HG03139 (cell line): ENCODE results near the gene TSPAN17.
"Not testable (repeated sequence)": the region's sequence is repeated elsewhere in the genome, so short reads cannot be mapped to it uniquely, and the experiment has no call there.

Experiments used
- ATAC-seq: cut with Tn5 transposase; IDR thresholded peaks from one replicate; pipeline ENCODE4 v1.9.1; 2021; ENCODE audit not compliant: unreplicated experiment

The TSPAN17 gene, protein sequence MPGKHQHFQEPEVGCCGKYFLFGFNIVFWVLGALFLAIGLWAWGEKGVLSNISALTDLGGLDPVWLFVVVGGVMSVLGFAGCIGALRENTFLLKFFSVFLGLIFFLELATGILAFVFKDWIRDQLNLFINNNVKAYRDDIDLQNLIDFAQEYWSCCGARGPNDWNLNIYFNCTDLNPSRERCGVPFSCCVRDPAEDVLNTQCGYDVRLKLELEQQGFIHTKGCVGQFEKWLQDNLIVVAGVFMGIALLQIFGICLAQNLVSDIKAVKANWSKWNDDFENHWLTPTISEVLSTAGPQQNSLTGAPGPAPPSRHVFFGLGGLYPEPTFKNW

DNA sequence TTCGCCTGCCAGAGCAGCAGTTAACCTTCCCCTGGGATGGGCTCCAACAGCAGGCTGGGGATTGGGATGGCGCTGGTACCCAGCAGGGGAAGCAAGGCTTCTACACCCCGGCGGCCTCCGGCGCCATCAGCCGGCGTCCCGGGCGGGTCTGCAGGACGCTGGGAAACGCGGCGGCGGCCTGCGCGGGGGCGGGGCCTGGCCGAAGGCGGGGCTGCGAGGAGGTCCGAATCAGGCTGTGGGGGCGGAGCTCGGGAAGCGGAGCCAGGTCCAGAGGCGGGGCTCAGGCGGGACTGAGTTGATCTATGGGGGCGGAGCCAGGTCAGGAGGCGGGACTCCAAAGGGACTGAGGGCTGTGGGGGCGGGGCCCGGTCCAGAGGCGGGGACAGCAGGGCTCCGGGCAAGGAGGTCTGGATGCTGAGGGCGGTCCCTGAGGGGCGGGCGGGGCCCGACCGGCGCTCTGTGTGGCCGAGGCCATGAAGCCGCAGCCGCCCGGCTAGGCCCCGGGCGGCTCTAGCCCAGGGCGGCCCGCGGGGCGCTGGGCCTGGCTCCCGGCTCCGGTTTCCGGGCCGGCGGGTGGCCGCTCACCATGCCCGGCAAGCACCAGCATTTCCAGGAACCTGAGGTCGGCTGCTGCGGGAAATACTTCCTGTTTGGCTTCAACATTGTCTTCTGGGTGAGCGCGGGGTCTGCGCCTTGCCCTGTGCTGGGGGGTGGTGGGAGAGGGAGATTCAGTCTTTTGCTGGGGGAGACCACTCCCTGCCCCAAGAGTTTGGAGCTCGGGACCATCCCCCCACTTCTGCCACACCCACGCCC lies at the start of gene TSPAN17:
TSPAN17 (plus strand) TSS at position 455 of the 813 bp plus-strand sequence; CDS start at position 587, 132 bp downstream.
- peak; percentile 92 for ATAC-seq

DNA sequence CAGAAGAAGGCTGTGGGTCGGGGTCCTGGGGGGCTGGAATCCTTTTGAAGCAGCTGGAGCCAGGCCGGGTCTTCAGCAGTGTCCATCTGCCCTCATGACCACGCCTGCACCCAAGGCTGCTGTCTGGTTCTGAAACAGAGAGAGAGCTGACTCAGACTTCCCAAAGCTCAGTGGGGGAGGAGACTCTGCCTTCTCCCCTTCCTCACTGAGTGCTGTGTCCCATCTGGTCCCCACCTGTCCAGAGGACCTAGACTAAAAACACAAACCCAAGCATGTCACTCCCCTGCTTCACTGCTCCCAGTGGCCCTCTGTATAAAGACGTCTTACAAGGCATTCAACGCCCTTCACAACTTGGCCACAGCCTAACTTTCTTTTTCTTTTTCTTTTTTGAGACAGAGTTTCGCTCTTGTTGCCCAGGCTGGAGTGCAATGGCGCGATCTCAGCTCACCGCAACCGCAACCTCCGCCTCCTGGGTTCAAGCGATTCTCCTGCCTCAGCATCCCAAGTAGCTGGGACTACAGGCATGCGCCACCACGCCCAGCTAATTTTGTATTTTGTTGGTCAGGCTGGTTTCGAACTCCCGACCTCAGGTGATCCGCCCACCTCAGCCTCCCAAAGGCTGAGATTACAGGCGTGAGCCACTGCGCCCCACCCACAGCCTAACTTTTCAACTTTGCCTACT lies 47.4 kb upstream of the TSPAN17 start:
- not testable (repeated sequence) for ATAC-seq

DNA sequence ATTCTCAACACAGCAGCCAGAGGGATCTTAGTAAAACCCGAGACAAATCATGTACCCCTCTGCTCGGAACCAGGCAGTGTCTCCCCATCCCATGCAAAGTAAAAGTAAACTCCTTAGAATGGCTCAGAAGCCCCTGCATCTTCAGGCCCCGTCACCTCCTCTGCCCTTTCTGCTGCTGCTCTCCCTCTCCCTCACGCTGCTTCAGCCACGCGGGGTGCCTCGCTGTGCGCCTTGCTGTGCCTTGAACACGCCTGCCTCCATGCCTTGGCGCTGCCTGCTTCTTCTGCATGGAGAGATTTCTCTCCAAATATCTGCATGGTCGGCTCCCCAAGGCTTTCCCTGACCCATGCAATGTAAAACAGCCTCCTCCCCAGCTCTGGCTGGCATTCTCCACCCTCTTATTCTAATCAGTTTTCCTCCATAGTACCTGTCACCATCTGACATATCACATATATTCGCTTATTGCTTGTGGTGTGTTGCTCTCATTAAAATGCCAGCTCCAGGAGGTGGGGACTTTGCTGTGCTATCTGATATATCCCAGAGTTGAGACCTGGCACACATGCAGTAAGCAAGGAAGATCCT lies 45.3 kb upstream of the TSPAN17 start:
- no peak for ATAC-seq

DNA sequence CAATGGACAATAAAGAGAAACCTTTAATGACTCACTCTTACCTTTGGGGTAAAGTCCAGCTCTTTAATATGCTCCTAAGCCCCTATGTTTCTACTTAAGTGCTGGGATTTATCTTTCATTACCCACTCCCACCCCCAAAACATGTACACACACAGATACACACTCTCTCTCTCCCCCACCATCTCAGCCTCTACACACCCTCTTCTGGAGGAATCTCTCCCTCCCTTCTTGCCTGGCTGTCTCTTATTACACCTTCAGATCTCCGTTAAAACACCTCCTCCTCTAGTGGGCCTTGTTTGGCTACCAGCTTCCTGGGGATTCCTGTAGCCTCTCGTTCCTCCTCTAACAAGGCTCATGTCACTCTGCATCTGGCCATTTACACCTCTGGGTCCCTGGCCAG lies 44.2 kb upstream of the TSPAN17 start:
- ATAC-seq = no peak

- no peak for ATAC-seq
Measured at GRCh38 chr5:176606032-176606431, 41.3 kb upstream of the TSPAN17 start.

- ATAC-seq = no peak
Measured at GRCh38 chr5:176606875-176607274, 40.4 kb upstream of the TSPAN17 start.

DNA sequence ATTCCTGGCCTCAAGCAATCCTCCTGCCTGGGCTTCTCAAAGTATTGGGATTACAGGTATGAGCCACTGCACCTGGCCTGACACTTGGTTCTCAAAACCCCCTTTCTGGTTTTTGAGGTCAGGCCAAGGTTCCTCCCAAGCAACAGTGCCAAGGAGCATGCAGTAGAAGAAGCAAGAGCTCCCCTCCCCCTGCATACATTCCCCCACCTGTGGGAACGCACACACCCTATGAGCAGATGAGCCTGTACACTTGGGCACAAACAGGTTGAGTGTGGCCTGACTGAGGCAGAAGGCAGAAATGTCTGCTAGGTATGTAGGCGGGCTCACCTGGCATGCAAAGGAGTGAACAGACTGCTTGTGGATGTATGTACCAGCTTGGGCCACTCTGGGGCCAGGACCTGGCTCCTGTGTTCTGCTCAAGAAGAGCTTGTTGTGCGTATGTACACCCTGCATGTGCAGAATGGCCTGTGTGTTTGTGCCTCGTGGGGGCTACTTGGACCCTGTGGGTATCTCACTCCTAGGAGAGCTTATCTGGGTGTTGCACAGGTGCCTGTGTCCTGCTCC lies 39.1 kb upstream of the TSPAN17 start:
- no peak for ATAC-seq

DNA sequence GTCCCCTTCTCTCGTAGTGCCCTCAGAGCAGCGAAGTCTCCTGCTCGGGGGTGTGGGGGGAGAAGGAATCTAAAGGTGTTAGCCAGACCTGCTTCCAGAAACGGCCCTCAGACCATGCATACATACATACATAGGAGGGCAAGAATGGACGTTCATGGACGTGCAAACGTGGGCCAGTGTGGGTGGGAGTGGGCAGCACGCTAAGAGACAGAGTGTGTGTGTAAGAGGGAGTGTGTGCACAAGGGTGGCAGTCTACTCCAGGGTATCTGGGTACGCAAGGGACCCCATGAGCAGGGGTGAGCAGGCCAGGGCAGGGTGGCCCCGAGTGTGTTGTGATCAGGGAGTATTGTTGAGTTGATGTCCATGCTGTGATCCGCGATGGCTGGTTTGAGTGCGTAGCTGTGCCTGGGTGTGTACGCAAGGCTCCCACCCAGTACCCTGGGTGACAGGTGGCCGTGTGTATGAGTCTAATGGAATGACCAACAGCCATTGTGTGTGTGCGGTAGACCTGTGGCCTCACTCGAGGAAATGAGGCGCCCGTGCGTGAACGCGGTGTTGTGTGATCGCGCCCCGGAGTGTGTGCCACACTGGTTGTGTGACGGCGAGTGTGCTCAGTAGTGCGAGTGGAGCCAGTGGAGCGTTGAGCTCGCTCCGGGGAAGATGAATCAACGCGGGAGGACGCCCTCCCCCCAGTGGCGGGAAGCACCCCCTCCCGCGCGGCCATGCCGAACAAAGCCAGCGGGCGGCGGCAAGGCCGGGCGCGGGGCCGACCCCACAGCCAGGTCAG lies 38.2 kb upstream of the TSPAN17 start:
- peak; percentile 28 for ATAC-seq

GRCh38 chr5:176609724-176610434 lies 37.4 kb upstream of the TSPAN17 start, which contains the start of gene GPRIN1:
GPRIN1 (minus strand) TSS chr5:176610156; CDS start chr5:176599834, 10,322 bp downstream.
- ATAC-seq = peak; percentile 59

DNA sequence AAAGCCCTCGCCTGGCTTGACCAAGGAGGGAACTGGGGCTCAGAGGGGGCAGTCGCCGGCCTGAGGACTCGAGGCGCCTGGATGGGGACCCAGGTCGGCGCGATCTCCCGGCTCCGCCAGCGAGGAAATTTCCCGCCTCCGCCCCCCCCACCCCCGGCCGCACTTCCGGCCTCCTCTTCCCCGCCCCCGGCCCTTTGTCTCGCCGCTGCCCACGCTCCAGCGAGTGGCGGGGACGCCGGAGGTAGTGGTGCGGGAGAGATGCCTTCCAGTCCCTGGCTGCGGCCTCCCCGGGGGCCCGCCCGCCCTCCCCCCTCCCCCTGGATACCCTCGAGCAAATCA lies 36.9 kb upstream of the TSPAN17 start:
- ATAC-seq = no peak

GRCh38 chr5:176611435-176611834 lies 35.8 kb upstream of the TSPAN17 start:
- ATAC-seq = no peak

DNA sequence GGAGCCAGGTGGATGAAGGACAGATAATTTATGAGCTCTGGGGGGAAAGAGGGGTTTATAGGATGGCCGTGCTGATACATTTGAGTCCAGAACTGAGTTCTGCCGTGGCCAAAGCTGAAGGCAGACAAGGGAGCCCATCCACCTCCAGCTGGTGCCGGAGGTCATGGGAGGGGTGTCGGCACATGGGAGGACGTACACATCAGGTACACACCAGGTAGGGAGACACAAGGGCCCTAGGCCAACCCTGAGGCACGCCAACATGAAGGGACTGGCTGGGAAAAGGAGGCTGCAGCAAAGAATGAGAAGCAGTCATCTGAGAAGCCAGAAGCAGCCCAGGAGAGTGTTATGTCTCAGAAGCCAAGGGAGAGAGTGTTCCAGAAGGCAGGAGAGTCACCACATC lies 35.3 kb upstream of the TSPAN17 start:
- no peak for ATAC-seq

- no peak for ATAC-seq
Measured at GRCh38 chr5:176612855-176613254, 34.4 kb upstream of the TSPAN17 start.

DNA sequence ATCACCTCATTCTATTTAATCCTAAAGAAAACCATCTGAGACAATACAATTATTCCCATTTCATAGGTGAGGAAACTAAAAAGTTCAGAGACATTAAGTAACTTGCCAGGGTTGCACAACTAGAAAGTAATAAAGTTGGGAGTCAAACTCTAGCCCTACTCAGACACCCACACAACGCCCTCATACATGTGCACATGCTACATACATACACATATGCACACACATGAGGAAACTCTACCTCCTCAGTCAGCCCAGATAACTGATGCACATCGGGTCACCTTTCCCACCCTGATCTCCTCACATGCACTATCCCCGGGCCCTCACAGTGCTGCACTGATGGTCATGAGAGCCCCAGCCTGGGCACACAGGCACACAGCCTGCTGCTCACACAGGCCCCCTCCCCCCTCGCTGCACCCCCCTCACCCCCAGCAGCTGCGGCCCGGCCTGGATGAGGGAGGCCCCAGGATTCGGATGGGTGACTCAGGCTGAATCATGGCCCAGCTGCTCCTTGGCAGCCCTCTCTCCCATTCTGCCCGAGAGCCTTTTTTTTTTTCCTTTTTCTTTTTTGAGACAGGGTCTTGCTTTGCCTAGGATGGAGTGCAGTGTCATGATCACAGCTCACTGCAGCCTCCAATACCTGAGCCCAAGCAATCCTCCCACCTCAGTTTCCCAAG lies 32.3 kb upstream of the TSPAN17 start:
- no peak for ATAC-seq

- no peak for ATAC-seq
Measured at GRCh38 chr5:176616511-176616910, 30.8 kb upstream of the TSPAN17 start.

- no peak for ATAC-seq
Measured at GRCh38 chr5:176618783-176619182, 28.5 kb upstream of the TSPAN17 start.

DNA sequence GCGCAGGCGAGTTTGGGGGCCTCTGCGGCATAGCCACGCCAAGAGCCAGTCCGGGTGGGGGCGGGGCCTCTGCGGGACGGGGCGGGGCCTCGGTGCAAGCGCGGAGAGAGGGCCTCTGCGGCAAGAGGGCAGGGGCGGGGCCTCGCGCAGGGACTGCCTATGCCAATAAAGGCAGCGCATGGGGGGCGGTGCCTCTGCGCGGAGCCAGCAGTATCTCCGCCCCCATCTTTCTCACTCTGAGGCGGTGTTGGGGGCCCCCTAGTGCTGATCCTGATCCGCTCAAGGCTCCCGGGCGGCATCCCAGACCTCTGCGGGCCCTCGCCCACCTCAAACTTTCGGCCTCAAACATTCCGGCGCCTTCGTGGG lies 28.1 kb upstream of the TSPAN17 start:
- ATAC-seq = no peak

DNA sequence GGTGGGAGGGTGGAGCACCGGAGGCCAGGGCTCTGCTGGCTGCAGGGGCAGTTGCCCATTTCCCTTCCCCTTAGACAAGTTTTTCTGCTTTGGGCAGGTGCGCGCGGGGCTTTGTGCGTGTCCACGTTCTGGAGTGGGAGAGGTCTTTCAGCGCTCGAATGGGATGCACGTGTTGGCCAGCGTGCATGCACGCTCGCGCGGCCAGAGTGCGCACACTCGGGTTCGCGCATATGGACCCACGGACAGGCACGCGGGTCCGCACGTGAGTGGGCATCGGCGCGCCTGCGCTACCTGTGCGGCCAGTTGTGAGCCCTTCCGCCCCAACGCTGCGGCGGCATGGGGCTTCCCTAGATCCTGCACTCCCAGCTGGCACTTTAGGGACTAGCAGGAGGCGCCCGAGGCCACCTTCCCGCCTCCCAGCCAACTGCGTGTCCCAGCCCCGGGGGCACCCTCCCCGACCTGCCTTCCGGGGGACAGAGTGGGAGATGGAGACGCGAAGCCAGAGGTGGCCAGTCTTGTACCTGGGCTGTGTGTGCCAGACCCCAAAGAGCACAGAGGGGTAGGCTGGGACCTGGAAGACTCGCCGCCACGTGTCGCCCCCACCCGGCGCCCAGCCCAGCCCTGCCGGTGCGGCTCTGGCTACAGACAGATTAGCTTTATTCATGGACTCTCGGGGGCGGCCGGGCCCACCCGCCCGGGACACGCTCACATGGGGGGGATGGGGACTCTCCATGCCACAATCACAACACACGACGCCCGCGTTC lies 27.5 kb upstream of the TSPAN17 start:
- ATAC-seq = no peak
